ENCODE measurements around the gene SPATA6L. TPM values are rescaled to one million over a fixed set of nuclear protein-coding genes. Genes with fewer than 3 reads are reported as not detected.
A peak's percentile ranks its signal among the peaks of the same experiment; 100 is the strongest.
"Not testable (repeated sequence)": the region's sequence is repeated elsewhere in the genome, so short reads cannot be mapped to it uniquely, and the experiment has no call there.

The SPATA6L gene
- total RNA-seq, 3 donors from 2014 or later (not counting 1 experiment from before 2014, with no cell fraction given): 2.0 to 4.7 (median 4.3) TPM

GRCh38 chr9:4656621-4657020 lies 9.7 kb downstream of the SPATA6L start:
- H3K27ac ChIP-seq (ENCODE audit: low read length): no peak overlapping the region
- Mint-ChIP-seq H3K36me3 (peaks cover 6% of the 10 kb centered on the region), H3K4me1 (peaks cover 17 to 24% of the 10 kb centered on the region in 2 donors), H3K27ac (no peak overlapping the region), H3K27me3 (ENCODE audit: low read depth in 2 of 2) (peaks cover 0 to 7% of the 10 kb centered on the region in 2 donors), H3K4me3 (no peak overlapping the region), H3K9me3 (no peaks in the 10 kb centered on the region)
- peaks cover 11% of the 10 kb centered on the region for H3K4me1 ChIP-seq (ENCODE audit: control insufficient read depth, insufficient read depth, low read length)
- H3K9me3 ChIP-seq (ENCODE audit: control insufficient read depth, insufficient read depth, low read length): no peaks in the 10 kb centered on the region
- ATAC-seq (no peak), DNase-seq (no peak)
- no peaks in the 10 kb centered on the region for H3K36me3 ChIP-seq (ENCODE audit: control insufficient read depth, insufficient read depth, low read length)
- H3K4me3 ChIP-seq (ENCODE audit: low read length): no peak overlapping the region
- intact Hi-C loops (cut with micrococcal nuclease): no loop called here
- TF ChIP-seq CTCF (IDR thresholded peaks at IDR 0.05): no peak
- 92% methylated on average over 1 of the region's 3 CpGs for WGBS (ENCODE audit: insufficient coverage)
- H3K27me3 ChIP-seq (ENCODE audit: control insufficient read depth, insufficient read depth, low read length): no peaks in the 10 kb centered on the region

GRCh38 chr9:4656196-4656595 lies 10.1 kb downstream of the SPATA6L start:
- WGBS (ENCODE audit: insufficient coverage): 85% methylated on average over 2 of the region's 3 CpGs
- H3K27me3 Mint-ChIP-seq (ENCODE audit: low read depth in 2 of 2); H3K4me3 ChIP-seq (ENCODE audit: low read length); H3K4me3 Mint-ChIP-seq; H3K27ac Mint-ChIP-seq; H3K4me1 ChIP-seq (ENCODE audit: control insufficient read depth, insufficient read depth, low read length); ATAC-seq; H3K27ac ChIP-seq (ENCODE audit: low read length); H3K36me3 Mint-ChIP-seq; H3K36me3 ChIP-seq (ENCODE audit: control insufficient read depth, insufficient read depth, low read length); H3K9me3 Mint-ChIP-seq; DNase-seq; H3K9me3 ChIP-seq (ENCODE audit: control insufficient read depth, insufficient read depth, low read length); H3K27me3 ChIP-seq (ENCODE audit: control insufficient read depth, insufficient read depth, low read length); intact Hi-C loops (cut with micrococcal nuclease): not testable (repeated sequence)
- H3K4me1 Mint-ChIP-seq: peaks cover 13 to 20% of the 10 kb centered on the region in 2 donors

- Histone ChIP-seq H3K4me1 (ENCODE audit: control insufficient read depth, insufficient read depth, low read length) (peaks cover 9% of the 10 kb centered on the region), H3K27ac (ENCODE audit: low read length) (no peak overlapping the region), H3K9me3 (ENCODE audit: control insufficient read depth, insufficient read depth, low read length) (no peaks in the 10 kb centered on the region), H3K4me3 (ENCODE audit: low read length) (no peak overlapping the region), H3K27me3 (ENCODE audit: control insufficient read depth, insufficient read depth, low read length) (no peaks in the 10 kb centered on the region), H3K36me3 (ENCODE audit: control insufficient read depth, insufficient read depth, low read length) (no peaks in the 10 kb centered on the region)
- Mint-ChIP-seq H3K4me1 (peaks cover 11% of the 10 kb centered on the region in 2 donors), H3K36me3 (peaks cover 6% of the 10 kb centered on the region), H3K27ac (no peak overlapping the region), H3K9me3 (no peaks in the 10 kb centered on the region), H3K4me3 (no peak overlapping the region), H3K27me3 (ENCODE audit: low read depth in 2 of 2) (peaks cover under 1 to 16% of the 10 kb centered on the region in 2 donors)
- TF ChIP-seq CTCF (IDR thresholded peaks at IDR 0.05): no peak
- ATAC-seq: no peak
- intact Hi-C loops (cut with micrococcal nuclease): no loop called here
- WGBS (ENCODE audit: insufficient coverage): 85% methylated on average over 10 of the region's 10 CpGs
- no peak for DNase-seq
Observed at GRCh38 chr9:4654538-4654937, 11.7 kb downstream of the SPATA6L start.

- H3K4me3 Mint-ChIP-seq: no peak overlapping the region
- no peak overlapping the region for H3K27ac Mint-ChIP-seq
- peaks cover 6% of the 10 kb centered on the region for H3K36me3 Mint-ChIP-seq
- H3K9me3 ChIP-seq (ENCODE audit: control insufficient read depth, insufficient read depth, low read length): no peaks in the 10 kb centered on the region
- H3K36me3 ChIP-seq (ENCODE audit: control insufficient read depth, insufficient read depth, low read length): no peaks in the 10 kb centered on the region
- H3K27me3 Mint-ChIP-seq (ENCODE audit: low read depth in 2 of 2): peaks cover 5 to 16% of the 10 kb centered on the region in 2 donors
- DNase-seq (peak in 1 of 2 donors; percentile 60), ATAC-seq (peak; percentile 27 to 84 (median 75))
- H3K4me1 Mint-ChIP-seq: peaks cover 11% of the 10 kb centered on the region in 2 donors
- peaks cover 3% of the 10 kb centered on the region for H3K27me3 ChIP-seq (ENCODE audit: control insufficient read depth, insufficient read depth, low read length)
- 85% methylated on average over 6 of the region's 9 CpGs for WGBS (ENCODE audit: insufficient coverage)
- no peaks in the 10 kb centered on the region for H3K9me3 Mint-ChIP-seq
- H3K4me1 ChIP-seq (ENCODE audit: control insufficient read depth, insufficient read depth, low read length): peaks cover 9% of the 10 kb centered on the region
- intact Hi-C loops (cut with micrococcal nuclease): no loop called here
- no peak overlapping the region for H3K27ac ChIP-seq (ENCODE audit: low read length)
- no peak overlapping the region for H3K4me3 ChIP-seq (ENCODE audit: low read length)
- TF ChIP-seq CTCF (IDR thresholded peaks at IDR 0.05): no peak
Observed at GRCh38 chr9:4654084-4654483, 12.2 kb downstream of the SPATA6L start.
